ENCODE measurements around the gene ANKRD13B. TPM values are rescaled to one million over a fixed set of nuclear protein-coding genes. Genes with fewer than 3 reads are reported as not detected.

ANKRD13B gene
- total and polyA plus RNA-seq, 2 donors (not counting 1 experiment from before 2014, with no cell fraction given), result 1.6 to 2.8 TPM

DNA sequence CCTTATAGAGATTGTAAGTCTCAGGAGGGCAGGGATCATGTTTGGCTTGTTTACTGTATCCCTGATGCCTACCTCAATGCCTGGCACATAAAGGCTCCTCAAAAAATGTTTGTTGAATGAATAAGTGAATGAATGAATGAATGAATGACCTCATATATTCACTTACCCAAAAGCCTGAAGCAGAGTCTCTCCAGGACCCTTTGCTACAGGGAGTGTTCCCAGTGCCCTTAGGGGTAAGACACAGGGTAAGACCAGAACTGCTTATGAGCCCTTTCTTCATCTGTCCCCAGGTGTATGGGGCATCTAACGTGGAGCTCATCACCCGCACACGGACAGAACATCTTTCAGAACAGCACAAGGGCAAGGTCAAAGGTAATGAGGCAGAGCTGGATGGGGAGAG is 17.5 kb downstream of the ANKRD13B start:
- TF ChIP-seq, protein P1, sequence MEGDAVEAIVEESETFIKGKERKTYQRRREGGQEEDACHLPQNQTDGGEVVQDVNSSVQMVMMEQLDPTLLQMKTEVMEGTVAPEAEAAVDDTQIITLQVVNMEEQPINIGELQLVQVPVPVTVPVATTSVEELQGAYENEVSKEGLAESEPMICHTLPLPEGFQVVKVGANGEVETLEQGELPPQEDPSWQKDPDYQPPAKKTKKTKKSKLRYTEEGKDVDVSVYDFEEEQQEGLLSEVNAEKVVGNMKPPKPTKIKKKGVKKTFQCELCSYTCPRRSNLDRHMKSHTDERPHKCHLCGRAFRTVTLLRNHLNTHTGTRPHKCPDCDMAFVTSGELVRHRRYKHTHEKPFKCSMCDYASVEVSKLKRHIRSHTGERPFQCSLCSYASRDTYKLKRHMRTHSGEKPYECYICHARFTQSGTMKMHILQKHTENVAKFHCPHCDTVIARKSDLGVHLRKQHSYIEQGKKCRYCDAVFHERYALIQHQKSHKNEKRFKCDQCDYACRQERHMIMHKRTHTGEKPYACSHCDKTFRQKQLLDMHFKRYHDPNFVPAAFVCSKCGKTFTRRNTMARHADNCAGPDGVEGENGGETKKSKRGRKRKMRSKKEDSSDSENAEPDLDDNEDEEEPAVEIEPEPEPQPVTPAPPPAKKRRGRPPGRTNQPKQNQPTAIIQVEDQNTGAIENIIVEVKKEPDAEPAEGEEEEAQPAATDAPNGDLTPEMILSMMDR (IDR thresholded peaks at IDR 0.05), result no peak
- no peak for TF ChIP-seq EZH2 (IDR thresholded peaks at IDR 0.05; ENCODE audit: borderline replicate concordance, insufficient read depth, low read depth, low read length, poor library complexity, severe bottlenecking)
- Mint-ChIP-seq H3K27me3 (no peaks in the 10 kb centered on the region), H3K4me1 (peaks cover 13% of the 10 kb centered on the region), H3K9me3 (ENCODE audit: insufficient read depth) (no peaks in the 10 kb centered on the region), H3K4me3 (no peak overlapping the region), H3K27ac (no peak overlapping the region)
- Histone ChIP-seq H3K9me3 (ENCODE audit: control extremely low read depth in 1 of 3, control insufficient read depth in 2 of 3, insufficient read depth in 1 of 3, low read length in 2 of 3) (no peaks in the 10 kb centered on the region), H3K27ac (ENCODE audit: low read length in 2 of 2) (no peak overlapping the region), H3K27me3 (replicated peaks in 1 of 4; ENCODE audit: control extremely low read depth in 1 of 4, control insufficient read depth in 3 of 4, insufficient read depth in 4 of 4, low read length in 3 of 4) (peaks cover 0 to 15% (median 3%) of the 10 kb centered on the region in 4 experiments), H3K4me3 (ENCODE audit: control extremely low read depth in 1 of 5, extremely low read depth in 1 of 5, insufficient read depth in 1 of 5, low read depth in 2 of 5, low read length in 4 of 5) (no peak overlapping the region), H3K9ac (ENCODE audit: low read length) (no peak overlapping the region), H3K79me2 (ENCODE audit: control insufficient read depth, insufficient read depth, low read length) (no peaks in the 10 kb centered on the region), H2AFZ (ENCODE audit: insufficient read depth, low read depth, low read length, poor library complexity, severe bottlenecking) (no peak overlapping the region), H4K20me1 (ENCODE audit: control insufficient read depth, insufficient read depth, low read length, poor library complexity, severe bottlenecking) (peaks cover 13% of the 10 kb centered on the region), H3K4me2 (replicated peaks; ENCODE audit: low read depth, low read length, poor library complexity, severe bottlenecking) (no peak overlapping the region), H3K36me3 (replicated peaks in 1 of 2; ENCODE audit: control extremely low read depth in 1 of 2, control insufficient read depth in 1 of 2, extremely low read depth in 1 of 2, insufficient read depth in 2 of 2, low read length in 1 of 2) (no peaks in the 10 kb centered on the region), H3K4me1 (ENCODE audit: control insufficient read depth in 2 of 2, insufficient read depth in 2 of 2, low read length in 2 of 2) (peaks cover 24 to 25% of the 10 kb centered on the region in 2 donors)
- no peak for ATAC-seq (ENCODE audit: low read depth)
- no peak for DNase-seq
- 100% methylated on average over 1 of the region's 3 CpGs for WGBS (ENCODE audit: insufficient coverage)
- POLR2A ChIA-PET, result no interaction called here
- intact Hi-C loops (cut with micrococcal nuclease), result loop anchor here (10.0 kb wide), 1 partner anchor 316 kb away; the partner anchor contains the start of gene NUFIP2
- CTCF ChIA-PET, result interaction anchor here (1.1 to 15.4 kb wide), 4 partner anchors 19 to 240 kb away, joined by 3 to 336 read pairs (median 4); partner anchors contain the start of genes ABHD15, GIT1 and TP53I13

GRCh38 chr17:29611351-29612093 is 18.6 kb downstream of the ANKRD13B start:
- no peaks in the 10 kb centered on the region for H3K9me3 ChIP-seq (ENCODE audit: control extremely low read depth in 1 of 3, control insufficient read depth in 2 of 3, insufficient read depth in 1 of 3, low read length in 2 of 3)
- H3K4me1 Mint-ChIP-seq, result peaks cover 25% of the 10 kb centered on the region
- no peak overlapping the region for H2AFZ ChIP-seq (ENCODE audit: insufficient read depth, low read depth, low read length, poor library complexity, severe bottlenecking)
- DNase-seq (no peak), ATAC-seq (ENCODE audit: low read depth) (no peak)
- 94% methylated on average over 11 of the region's 11 CpGs for WGBS (ENCODE audit: insufficient coverage)
- H3K9ac ChIP-seq (ENCODE audit: low read length), result no peak overlapping the region
- H3K79me2 ChIP-seq (ENCODE audit: control insufficient read depth, insufficient read depth, low read length), result no peaks in the 10 kb centered on the region
- H3K4me2 ChIP-seq (replicated peaks; ENCODE audit: low read depth, low read length, poor library complexity, severe bottlenecking), result no peak overlapping the region
- TF ChIP-seq, protein P1 (IDR thresholded peaks at IDR 0.05), result no peak
- no peak for TF ChIP-seq EZH2 (IDR thresholded peaks at IDR 0.05; ENCODE audit: borderline replicate concordance, insufficient read depth, low read depth, low read length, poor library complexity, severe bottlenecking)
- peaks cover 21% of the 10 kb centered on the region for H4K20me1 ChIP-seq (ENCODE audit: control insufficient read depth, insufficient read depth, low read length, poor library complexity, severe bottlenecking)
- H3K4me3 ChIP-seq (ENCODE audit: control extremely low read depth in 1 of 5, extremely low read depth in 1 of 5, insufficient read depth in 1 of 5, low read depth in 2 of 5, low read length in 4 of 5), result no peak overlapping the region
- H3K27ac Mint-ChIP-seq, result no peak overlapping the region
- H3K36me3 ChIP-seq (replicated peaks in 1 of 2; ENCODE audit: control extremely low read depth in 1 of 2, control insufficient read depth in 1 of 2, extremely low read depth in 1 of 2, insufficient read depth in 2 of 2, low read length in 1 of 2), result no peaks in the 10 kb centered on the region
- H3K27ac ChIP-seq (ENCODE audit: low read length in 2 of 2), result no peak overlapping the region
- peak overlapping the region; percentile 29 for H3K4me3 Mint-ChIP-seq
- peaks cover 0 to 24% (median 8%) of the 10 kb centered on the region in 4 experiments for H3K27me3 ChIP-seq (replicated peaks in 1 of 4; ENCODE audit: control extremely low read depth in 1 of 4, control insufficient read depth in 3 of 4, insufficient read depth in 4 of 4, low read length in 3 of 4)
- intact Hi-C loops (cut with micrococcal nuclease), result loop anchor here (10.0 kb wide), 1 partner anchor 317 kb away; the partner anchor contains the start of gene NUFIP2
- POLR2A ChIA-PET, result no interaction called here
- CTCF ChIA-PET, result interaction anchor here (0.8 to 15.4 kb wide), 3 partner anchors 20 to 241 kb away, joined by 4 to 336 read pairs (median 4); partner anchors contain the start of genes ABHD15, GIT1 and TP53I13
- no peaks in the 10 kb centered on the region for H3K27me3 Mint-ChIP-seq
- no peaks in the 10 kb centered on the region for H3K9me3 Mint-ChIP-seq (ENCODE audit: insufficient read depth)
- H3K4me1 ChIP-seq (ENCODE audit: control insufficient read depth in 2 of 2, insufficient read depth in 2 of 2, low read length in 2 of 2), result peaks cover 34 to 35% of the 10 kb centered on the region in 2 donors
